OCI-LY1 (cell line): ENCODE measurements around the gene BANF2.

Experiments used
- H2AFZ ChIP-seq: fragments of 200-600 bp; sonication (generic), shearing (Covaris generic); 2 replicates; pipeline ENCODE4 v1.6.0; 2014; ENCODE audit warnings: antibody characterized with exemption, mild to moderate bottlenecking, low read length
- H3F3A ChIP-seq: fragments of 200-600 bp; sonication (generic), shearing (Covaris generic); 2 replicates; pipeline ENCODE4 v1.6.0; 2014; ENCODE audit warnings: mild to moderate bottlenecking, antibody characterized with exemption, low read length, moderate library complexity; ENCODE audit not compliant: insufficient read depth
- H3K27ac ChIP-seq: fragments of 200-600 bp; sonication (generic); 2 replicates; pipeline ENCODE4 v1.5.1; 2014; ENCODE audit warnings: low read length, mixed run types, mild to moderate bottlenecking, low read depth; ENCODE audit not compliant: poor library complexity, severe bottlenecking
- H3K27me3 ChIP-seq: fragments of 200-600 bp; sonication (generic); 2 replicates; pipeline ENCODE4 v1.6.0; 2014; ENCODE audit warnings: antibody characterized with exemption, mild to moderate bottlenecking, low read length, moderate library complexity; ENCODE audit not compliant: insufficient read depth
- H3K36me3 ChIP-seq: fragments of 200-600 bp; sonication (generic); 2 replicates; pipeline ENCODE4 v1.6.1; 2014; ENCODE audit warnings: mild to moderate bottlenecking, antibody characterized with exemption, low read length, moderate library complexity, mixed read lengths; ENCODE audit not compliant: insufficient read depth
- H3K4me1 ChIP-seq: fragments of 200-600 bp; sonication (generic); 2 replicates; pipeline ENCODE4 v1.5.1; 2014; ENCODE audit warnings: mild to moderate bottlenecking, low read length, moderate library complexity; ENCODE audit not compliant: insufficient read depth, severe bottlenecking
- H3K4me2 ChIP-seq: fragments of 200-600 bp; sonication (generic), shearing (Covaris generic); 2 replicates; pipeline ENCODE4 v1.6.1; 2014; ENCODE audit warnings: low read length
- H3K4me3 ChIP-seq: fragments of 200-600 bp; sonication (generic); 2 replicates; pipeline ENCODE4 v1.5.1; 2014; ENCODE audit warnings: low read length, low read depth, mild to moderate bottlenecking, mixed read lengths; ENCODE audit not compliant: poor library complexity, severe bottlenecking
- H3K79me2 ChIP-seq: fragments of 200-600 bp; shearing (Covaris generic); 2 replicates; pipeline ENCODE4 v1.6.1; 2016; ENCODE audit warnings: mixed run types, low read length, mixed read lengths; ENCODE audit not compliant: insufficient read depth
- H3K9ac ChIP-seq: fragments of 200-600 bp; sonication (generic), shearing (Covaris generic); 2 replicates; pipeline ENCODE4 v1.6.1; 2014; ENCODE audit warnings: mild to moderate bottlenecking, low read length, mixed read lengths
- H3K9me2 ChIP-seq: fragments of 200-600 bp; sonication (generic), shearing (Covaris generic); 2 replicates; pipeline ENCODE4 v1.6.1; 2014; ENCODE audit warnings: low read depth, mild to moderate bottlenecking, low read length, mixed read lengths
- H3K9me3 ChIP-seq: fragments of 200-600 bp; shearing (Covaris generic); 2 replicates; pipeline ENCODE4 v1.6.1; 2014; ENCODE audit warnings: low read length, mixed read lengths
- H4K20me1 ChIP-seq: fragments of 200-600 bp; sonication (generic), shearing (Covaris generic); 2 replicates; pipeline ENCODE4 v1.6.0; 2016; ENCODE audit warnings: mild to moderate bottlenecking, low read length; ENCODE audit not compliant: insufficient read depth
- EZH2 ChIP-seq: fragments of 200-600 bp; sonication (generic), shearing (Covaris generic); IDR thresholded peaks from 2 replicates; pipeline ENCODE4 v1.8.0; 2017; ENCODE audit warnings: borderline replicate concordance, mixed run types, mild to moderate bottlenecking, antibody characterized with exemption, low read length, moderate library complexity, mixed read lengths
- TF ChIP-seq, protein P1 (sequence below): fragments of 200-600 bp; sonication (generic), shearing (Covaris generic); IDR thresholded peaks from 2 replicates; pipeline ENCODE4 v1.5.1; 2017; ENCODE audit warnings: mild to moderate bottlenecking, antibody characterized with exemption, low read length, moderate library complexity, mixed read lengths

Gene BANF2

DNA sequence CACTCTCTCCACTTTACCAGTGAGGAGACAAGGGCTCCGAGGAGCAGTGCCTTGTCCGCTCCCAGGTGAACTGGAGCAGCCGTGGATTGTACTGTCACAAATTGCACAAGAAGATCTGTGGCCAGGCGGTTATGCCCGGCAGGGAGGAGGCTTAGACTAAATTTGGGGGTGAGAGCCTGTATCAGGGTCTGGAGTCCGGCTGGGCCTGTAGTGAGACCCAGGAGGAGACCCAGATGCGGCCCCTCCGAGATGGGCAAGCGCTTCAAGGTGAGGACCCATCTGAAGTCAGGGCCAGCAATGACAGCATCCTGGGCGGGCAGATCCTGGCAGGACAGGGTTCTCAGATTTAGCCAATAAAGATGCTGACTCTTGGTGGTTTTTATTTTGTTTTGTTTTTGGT, 27.6 kb downstream of the BANF2 start:
- Histone ChIP-seq H3K4me3 (no peak overlapping the region), H3K79me2 (no peaks in the 10 kb centered on the region), H3K27ac (no peak overlapping the region), H3K9me3 (no peaks in the 10 kb centered on the region), H2AFZ (no peak overlapping the region), H3K9me2 (no peaks in the 10 kb centered on the region), H4K20me1 (no peaks in the 10 kb centered on the region), H3K36me3 (no peaks in the 10 kb centered on the region), H3K4me2 (no peak overlapping the region), H3K9ac (no peak overlapping the region), H3F3A (no peaks in the 10 kb centered on the region), H3K4me1 (no peaks in the 10 kb centered on the region), H3K27me3 (0 out of 2 replicates have a peak, but pooled peaks cover under 1% of the 10 kb centered on the region)
- TF ChIP-seq, protein P1, sequence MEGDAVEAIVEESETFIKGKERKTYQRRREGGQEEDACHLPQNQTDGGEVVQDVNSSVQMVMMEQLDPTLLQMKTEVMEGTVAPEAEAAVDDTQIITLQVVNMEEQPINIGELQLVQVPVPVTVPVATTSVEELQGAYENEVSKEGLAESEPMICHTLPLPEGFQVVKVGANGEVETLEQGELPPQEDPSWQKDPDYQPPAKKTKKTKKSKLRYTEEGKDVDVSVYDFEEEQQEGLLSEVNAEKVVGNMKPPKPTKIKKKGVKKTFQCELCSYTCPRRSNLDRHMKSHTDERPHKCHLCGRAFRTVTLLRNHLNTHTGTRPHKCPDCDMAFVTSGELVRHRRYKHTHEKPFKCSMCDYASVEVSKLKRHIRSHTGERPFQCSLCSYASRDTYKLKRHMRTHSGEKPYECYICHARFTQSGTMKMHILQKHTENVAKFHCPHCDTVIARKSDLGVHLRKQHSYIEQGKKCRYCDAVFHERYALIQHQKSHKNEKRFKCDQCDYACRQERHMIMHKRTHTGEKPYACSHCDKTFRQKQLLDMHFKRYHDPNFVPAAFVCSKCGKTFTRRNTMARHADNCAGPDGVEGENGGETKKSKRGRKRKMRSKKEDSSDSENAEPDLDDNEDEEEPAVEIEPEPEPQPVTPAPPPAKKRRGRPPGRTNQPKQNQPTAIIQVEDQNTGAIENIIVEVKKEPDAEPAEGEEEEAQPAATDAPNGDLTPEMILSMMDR, result no peak
- TF ChIP-seq EZH2, result no peak

- Histone ChIP-seq H4K20me1 (no peaks in the 10 kb centered on the region), H2AFZ (no peak overlapping the region), H3K9me2 (no peaks in the 10 kb centered on the region), H3K4me1 (no peaks in the 10 kb centered on the region), H3K27me3 (no peaks in the 10 kb centered on the region), H3F3A (no peaks in the 10 kb centered on the region), H3K27ac (no peak overlapping the region), H3K4me2 (no peak overlapping the region), H3K4me3 (no peak overlapping the region), H3K36me3 (no peaks in the 10 kb centered on the region), H3K9me3 (no peaks in the 10 kb centered on the region), H3K9ac (no peak overlapping the region), H3K79me2 (no peaks in the 10 kb centered on the region)
- no peak for TF ChIP-seq EZH2
- TF ChIP-seq, protein P1, result no peak
Observed at GRCh38 chr20:17728074-17728473, 28.3 kb downstream of the BANF2 start.

GRCh38 chr20:17730071-17730470, 30.3 kb downstream of the BANF2 start:
- H2AFZ ChIP-seq, result no peak overlapping the region
- H3K79me2 ChIP-seq, result no peaks in the 10 kb centered on the region
- H3F3A ChIP-seq, result no peaks in the 10 kb centered on the region
- no peak overlapping the region for H3K9ac ChIP-seq
- no peak overlapping the region for H3K4me2 ChIP-seq
- H3K4me1 ChIP-seq, result no peaks in the 10 kb centered on the region
- no peak overlapping the region for H3K27ac ChIP-seq
- no peaks in the 10 kb centered on the region for H3K36me3 ChIP-seq
- no peaks in the 10 kb centered on the region for H4K20me1 ChIP-seq
- H3K9me2 ChIP-seq, result no peaks in the 10 kb centered on the region
- no peak overlapping the region for H3K4me3 ChIP-seq
- no peaks in the 10 kb centered on the region for H3K27me3 ChIP-seq
- no peaks in the 10 kb centered on the region for H3K9me3 ChIP-seq
- no peak for TF ChIP-seq EZH2

DNA sequence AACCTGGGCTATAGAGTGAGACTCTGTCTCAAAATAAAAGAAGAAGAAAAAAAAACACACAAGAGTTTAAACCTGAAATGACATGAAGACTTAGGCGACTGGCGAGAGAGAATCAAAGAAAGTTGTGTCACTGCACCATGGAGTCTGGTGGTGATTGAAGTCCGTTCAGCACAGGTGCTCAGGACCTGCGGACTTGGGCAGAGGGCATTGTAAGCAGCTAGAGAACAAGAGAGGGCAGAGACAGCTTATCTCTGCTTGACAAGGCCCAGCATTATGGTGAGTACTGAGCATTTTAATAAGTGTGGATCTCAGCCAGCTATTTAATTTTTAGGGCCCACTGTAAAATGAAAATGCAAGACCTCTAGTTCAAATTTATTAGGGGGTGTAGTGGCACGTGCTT, 31.5 kb downstream of the BANF2 start:
- Histone ChIP-seq H3K9me3 (no peaks in the 10 kb centered on the region; the same call in 1 of the 2 replicates), H3K27ac (no peak overlapping the region), H3K79me2 (no peaks in the 10 kb centered on the region), H3K4me3 (no peak overlapping the region), H3K9ac (no peak overlapping the region), H3K9me2 (no peaks in the 10 kb centered on the region), H3K4me2 (no peak overlapping the region), H2AFZ (no peak overlapping the region), H3K36me3 (no peaks in the 10 kb centered on the region), H4K20me1 (no peaks in the 10 kb centered on the region), H3K27me3 (peaks cover 4% of the 10 kb centered on the region; the same call in 1 of the 2 replicates), H3F3A (no peaks in the 10 kb centered on the region), H3K4me1 (no peaks in the 10 kb centered on the region)
- TF ChIP-seq, protein P1, result no peak
- no peak for TF ChIP-seq EZH2
